Skin epidermis (tissue), 12 donors: ENCODE measurements around the gene CPLX4.
A peak's percentile ranks its signal among the peaks of the same experiment; 100 is the strongest.

Experiments
- H3K27ac ChIP-seq, 21 experiments: fragments of 200-600 bp; sonication (generic) in 11 of 21; one replicate each; pipeline ENCODE4 v1.5.0; 2020; ENCODE audit warnings: mild to moderate bottlenecking in 3 of 21, inconsistent platforms in 2 of 21, moderate library complexity in 2 of 21
- H3K4me3 ChIP-seq, 7 experiments: fragments of 200-600 bp; sonication (generic) in 2 of 7; one replicate each; pipeline ENCODE4 v1.5.0; 2020; ENCODE audit warnings: inconsistent platforms in 2 of 7, mild to moderate bottlenecking in 2 of 7, moderate library complexity in 1 of 7

CPLX4 gene

DNA sequence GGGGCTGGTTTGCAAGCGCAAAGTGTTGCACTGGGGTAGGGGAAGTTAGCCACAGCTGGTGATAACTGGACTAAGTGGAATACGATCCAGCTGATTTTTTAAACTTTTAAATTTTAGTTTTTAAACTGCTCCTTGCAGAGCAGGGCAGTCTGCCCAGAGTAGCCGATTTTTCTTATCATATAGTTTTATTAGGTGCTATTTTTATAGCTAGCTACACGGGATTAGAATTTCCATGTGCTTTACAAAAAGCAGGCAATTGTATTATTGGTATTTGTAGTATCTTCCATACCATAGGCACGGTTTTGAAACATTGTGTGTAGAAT, 9.6 kb downstream of the CPLX4 start:
- no peak overlapping the region for H3K27ac ChIP-seq

DNA sequence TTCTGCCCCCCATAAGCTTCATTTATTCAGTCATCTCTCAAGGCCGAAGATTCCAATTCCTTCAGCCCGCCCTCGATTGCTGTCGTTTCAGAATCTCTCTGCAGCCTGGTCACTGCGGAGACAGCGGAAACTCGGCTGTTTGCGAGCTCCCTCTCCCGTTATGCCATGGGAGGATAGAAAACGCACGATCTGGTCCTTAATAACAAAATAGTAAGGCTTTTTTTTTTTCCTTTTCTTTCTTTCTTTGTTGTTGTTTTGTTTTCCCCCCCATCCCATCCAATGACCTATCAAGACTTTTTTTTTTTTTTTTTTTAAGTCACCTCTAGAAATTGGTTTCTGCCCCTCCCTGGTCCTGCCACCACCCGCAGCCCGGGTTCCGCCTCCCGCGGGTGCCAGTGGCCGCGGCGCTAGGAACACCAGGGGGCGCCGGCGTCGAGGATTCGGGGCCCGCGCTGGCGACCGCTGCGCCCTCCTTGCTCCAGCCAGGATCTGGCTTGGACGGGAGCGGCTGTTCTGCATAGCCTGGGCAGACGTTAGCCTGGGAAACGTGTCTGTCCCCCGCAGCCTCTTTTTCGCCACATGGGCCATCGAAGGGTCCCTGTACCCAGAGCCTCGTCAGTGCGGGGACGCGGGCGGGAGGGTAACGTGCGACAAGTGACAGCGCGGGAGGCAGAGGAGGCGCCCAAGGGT, 10.1 kb downstream of the CPLX4 start:
- H3K4me3 ChIP-seq, result peak overlapping the region in 1 of 7 experiments; percentile 11
- no peak overlapping the region for H3K27ac ChIP-seq

More for the DNA sequence above, 9.6 kb downstream of the CPLX4 start:
- peak overlapping the region in 1 of 7 experiments; percentile 11 for H3K4me3 ChIP-seq

DNA sequence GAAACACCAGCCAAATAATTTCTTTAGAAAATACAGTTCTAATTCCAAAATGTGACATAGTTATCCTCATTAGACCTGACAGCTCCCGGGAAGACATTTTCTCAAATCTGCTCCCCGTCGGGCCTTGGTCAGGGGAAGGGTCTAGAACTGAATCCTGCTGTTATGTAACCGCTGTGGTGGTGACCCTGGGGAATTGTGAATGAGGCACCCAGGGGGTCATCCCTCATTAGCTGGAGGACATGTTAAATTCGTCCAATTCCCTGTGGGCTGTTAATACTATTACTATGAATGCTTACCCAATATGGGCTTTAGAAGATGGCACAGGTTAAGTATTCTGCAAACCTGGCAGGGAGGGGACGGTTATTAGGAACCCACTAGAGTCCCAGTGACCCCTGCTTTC, 11.8 kb downstream of the CPLX4 start:
- Histone ChIP-seq H3K27ac (no peak overlapping the region), H3K4me3 (no peak overlapping the region)

DNA sequence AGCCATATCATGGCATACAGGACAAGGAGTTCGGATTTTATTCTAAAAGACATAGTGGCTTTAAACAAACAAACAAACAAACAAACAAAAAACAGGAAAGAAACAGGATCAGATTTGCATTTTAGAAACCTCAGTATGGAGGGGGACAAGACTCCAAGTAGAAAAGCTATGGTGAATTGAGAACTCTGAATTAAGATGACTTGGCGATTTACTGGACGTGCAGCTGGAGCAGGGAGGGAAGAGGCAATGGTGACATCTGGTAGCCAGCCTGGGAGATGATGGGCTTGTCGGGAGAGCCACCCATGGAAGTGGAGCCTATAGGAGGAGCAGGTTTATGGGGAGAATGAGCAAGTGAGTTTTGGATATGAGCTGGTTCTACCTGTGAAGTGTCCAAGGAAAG, 13.2 kb downstream of the CPLX4 start:
- no peak overlapping the region for H3K4me3 ChIP-seq
- H3K27ac ChIP-seq, result no peak overlapping the region

DNA sequence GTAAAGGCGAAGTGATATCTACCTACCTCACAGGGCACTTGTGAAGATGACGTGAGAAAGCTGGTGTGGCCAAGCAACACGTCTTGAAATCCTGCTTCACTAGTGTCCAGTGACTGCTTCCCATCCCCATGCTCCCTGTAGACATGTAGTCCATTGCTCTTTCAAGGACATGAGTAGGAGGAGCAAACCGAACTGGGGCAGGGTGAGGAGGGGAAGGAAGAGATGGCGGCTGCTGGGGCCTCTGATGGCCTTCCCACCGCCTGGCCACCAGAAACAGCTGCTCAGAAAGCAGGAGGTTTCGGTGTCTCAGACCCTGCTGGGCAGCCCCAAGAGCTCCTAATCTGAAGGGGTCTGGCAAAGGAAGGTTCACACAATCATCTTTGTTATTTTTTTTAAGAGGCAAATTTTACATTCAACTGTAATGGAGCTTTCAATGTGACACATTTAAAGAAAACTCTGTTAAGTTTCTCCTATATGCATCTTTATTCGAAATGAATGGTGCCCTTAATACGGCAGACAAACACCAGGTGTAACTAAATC, 14.7 kb downstream of the CPLX4 start:
- H3K4me3 ChIP-seq, result no peak overlapping the region
- no peak overlapping the region for H3K27ac ChIP-seq

DNA sequence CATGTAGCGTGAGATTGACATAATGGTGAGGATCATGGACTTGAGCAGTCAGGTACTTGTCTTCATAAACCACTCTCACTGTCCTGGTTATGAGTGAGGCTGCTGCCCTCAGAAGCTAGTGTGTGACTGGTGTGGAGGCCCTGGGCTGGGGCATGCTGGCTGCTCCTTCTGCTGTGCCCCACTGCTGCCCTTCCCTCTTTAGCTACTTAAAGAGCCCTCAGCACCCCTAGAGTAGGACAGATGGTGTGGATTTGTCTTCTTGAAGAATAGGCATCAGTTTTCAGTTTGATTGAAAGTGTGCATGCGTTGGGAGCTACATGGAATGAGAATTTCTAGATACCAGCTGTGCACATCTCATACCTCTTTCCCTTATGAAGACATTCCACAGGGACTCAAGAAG, 15.4 kb downstream of the CPLX4 start:
- H3K4me3 ChIP-seq, result no peak overlapping the region
- no peak overlapping the region for H3K27ac ChIP-seq

DNA sequence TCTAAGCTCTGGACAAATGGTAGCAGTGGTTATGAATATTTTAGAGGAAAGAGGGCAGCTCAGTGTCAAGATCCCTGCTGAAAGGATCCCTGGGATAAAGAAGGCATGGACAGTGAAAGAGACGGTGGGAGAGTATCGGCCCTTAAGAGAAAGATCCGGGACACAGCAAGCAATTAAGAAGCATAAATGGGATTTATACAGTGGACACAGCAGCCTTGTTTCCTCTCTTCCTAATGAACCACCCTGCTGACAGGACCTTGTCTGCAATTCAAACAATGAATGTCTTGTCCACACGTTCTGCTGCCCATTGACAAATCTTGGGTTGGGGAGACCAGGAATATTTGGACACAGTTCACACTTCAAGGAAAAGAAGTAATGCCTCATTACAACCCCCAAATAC, 16.5 kb downstream of the CPLX4 start:
- H3K27ac ChIP-seq, result no peak overlapping the region

DNA sequence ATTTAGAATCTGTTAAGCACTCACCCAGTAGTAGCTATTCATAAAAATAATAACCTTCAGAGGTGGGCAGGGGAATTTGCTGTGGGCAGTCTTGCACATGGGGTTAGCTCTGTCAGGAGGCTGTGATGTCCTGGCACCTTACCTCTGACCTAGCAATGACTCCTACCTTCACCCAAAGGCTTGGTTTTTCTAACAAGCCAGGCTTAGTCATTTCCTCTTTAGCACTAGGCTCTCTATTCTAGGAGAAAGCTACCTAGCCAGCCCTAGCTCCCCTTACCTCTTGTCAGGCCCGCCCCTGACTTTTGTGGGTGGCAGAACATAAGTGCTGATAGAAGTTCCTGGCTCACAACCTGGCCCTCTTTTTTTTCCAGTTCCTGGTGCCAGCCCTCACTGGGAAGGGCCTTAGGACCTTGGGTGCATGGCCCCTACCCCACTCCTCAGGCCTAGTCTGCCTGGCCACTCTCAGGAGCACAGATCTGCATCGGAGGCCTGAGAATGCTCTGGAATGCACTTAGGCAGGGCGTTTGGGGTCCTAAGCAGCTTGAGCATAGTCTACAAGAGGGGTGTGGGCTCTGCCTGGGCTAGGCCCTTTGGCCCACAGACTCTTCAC, 17.7 kb downstream of the CPLX4 start:
- H3K4me3 ChIP-seq, result no peak overlapping the region
- H3K27ac ChIP-seq, result no peak overlapping the region

More for the DNA sequence above, 16.5 kb downstream of the CPLX4 start:
- no peak overlapping the region for H3K4me3 ChIP-seq

DNA sequence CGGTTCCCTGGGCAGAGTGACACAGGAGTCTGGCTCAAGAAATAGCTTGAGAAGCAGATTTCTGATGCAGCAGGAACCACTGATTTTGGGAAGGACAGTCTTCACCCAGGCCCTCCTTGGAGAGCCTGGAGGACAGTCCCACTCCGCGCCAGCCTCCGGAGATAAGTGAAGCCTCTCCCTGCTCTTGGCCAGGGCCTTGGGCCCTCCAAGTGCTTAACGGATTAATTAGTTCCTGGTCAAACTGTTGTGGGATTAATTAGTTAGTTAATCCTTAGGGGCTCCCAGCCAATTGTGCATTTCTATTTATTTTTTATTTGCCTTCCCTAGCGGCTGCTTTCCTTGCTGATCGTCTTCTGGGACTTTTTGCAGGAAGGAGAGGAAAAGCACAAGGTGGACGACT, 19.6 kb downstream of the CPLX4 start:
- Histone ChIP-seq H3K27ac (no peak overlapping the region), H3K4me3 (no peak overlapping the region)

DNA sequence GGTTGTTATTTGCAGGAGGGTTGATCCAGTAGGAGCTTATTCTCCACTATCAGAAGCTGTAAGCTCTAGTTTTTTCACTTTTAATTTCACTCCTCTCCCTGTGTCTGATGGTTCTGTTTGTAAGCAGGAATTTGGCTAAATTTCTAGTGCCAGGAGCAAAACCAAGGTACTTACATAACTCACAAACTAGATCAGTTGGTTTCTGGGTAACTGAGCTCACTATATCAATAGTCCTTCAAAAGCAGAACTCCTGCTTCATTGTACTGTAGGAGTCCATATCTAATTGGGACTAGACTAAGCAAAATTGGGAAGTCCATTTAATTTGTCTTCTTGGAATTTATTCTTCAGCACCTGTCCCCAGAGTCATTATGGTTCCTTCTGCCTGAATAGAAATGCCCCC, 25.1 kb downstream of the CPLX4 start:
- no peak overlapping the region for H3K4me3 ChIP-seq
- H3K27ac ChIP-seq, result no peak overlapping the region

DNA sequence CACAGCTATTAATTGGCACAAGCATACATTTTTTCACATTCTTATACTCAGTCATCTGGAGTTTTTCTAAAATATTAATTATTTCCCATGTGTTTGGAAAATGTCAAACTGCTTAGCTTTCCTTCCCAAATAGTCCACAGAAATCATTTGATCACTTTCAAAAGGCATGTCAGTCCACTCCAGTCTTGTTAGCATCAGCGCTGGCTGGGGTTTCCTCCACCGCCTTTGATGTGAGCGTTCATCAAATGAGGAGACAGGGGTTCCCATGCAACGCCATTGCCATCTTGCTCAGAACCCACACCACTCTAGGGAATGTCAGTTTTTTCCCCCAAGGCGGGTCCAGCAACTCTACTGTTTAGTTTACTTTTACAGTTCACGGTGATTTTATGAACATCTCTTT, 32.1 kb downstream of the CPLX4 start:
- H3K27ac ChIP-seq, result no peak overlapping the region
- no peak overlapping the region for H3K4me3 ChIP-seq

DNA sequence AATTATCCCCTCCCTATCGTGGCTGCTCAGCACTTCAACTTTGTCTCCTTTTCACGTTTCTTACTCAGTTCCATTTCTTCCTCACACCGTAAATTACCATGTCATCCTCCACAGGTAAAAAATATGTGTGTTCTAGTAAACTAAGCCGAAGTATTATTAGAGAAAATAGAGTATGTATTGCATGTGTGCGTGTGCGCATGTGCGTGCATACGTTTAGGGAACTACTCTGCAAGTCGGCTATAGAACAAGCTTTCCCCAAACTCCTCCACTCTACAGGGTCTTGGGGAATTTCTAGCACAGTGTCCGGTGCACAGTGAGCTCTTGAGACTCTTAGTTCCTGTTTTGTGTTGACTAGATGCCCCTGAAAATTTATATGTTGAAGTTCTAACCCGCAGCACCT, 36.1 kb downstream of the CPLX4 start:
- no peak overlapping the region for H3K27ac ChIP-seq

DNA sequence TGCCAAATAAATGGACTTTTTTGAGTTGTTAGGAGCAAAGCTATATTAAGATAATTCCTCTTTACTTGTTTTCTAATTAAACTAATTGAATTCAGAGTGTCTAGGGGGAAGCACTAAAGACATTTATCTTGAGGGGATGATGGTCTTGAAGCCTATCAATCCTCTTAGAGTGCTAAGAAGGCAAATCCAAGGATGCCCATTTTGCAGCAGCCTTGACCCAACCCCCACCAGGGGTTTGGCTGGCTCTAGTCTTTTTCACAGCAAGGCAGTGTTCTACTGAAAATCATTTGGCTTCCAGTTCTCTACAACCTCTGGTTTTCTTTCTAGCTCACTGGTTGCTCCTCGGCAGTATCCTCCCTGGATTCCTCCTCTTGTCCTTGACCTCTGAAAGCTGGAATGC, 38.7 kb downstream of the CPLX4 start:
- H3K27ac ChIP-seq, result no peak overlapping the region

More for the DNA sequence above, 36.1 kb downstream of the CPLX4 start:
- H3K4me3 ChIP-seq, result no peak overlapping the region

DNA sequence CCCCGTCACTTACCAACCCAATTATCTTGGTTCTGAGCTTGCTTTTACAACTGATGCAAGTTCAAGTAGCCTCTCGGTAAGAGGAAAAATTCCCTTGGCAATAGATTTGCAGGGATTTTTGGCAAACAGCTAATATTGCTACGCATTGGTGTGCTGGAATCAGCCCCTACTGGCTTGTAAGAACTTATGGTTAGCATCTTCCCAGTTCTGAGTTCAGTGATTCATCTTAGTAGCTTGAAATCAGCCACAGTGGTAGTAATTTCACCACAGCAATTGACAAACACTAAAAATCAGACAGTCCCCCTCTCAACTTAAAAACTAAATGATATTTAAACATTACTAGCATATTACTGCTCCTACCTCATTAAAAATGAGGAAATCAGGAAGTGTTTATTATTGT, 39.3 kb downstream of the CPLX4 start:
- Histone ChIP-seq H3K27ac (no peak overlapping the region), H3K4me3 (no peak overlapping the region)

More for the DNA sequence above, 38.7 kb downstream of the CPLX4 start:
- no peak overlapping the region for H3K4me3 ChIP-seq

DNA sequence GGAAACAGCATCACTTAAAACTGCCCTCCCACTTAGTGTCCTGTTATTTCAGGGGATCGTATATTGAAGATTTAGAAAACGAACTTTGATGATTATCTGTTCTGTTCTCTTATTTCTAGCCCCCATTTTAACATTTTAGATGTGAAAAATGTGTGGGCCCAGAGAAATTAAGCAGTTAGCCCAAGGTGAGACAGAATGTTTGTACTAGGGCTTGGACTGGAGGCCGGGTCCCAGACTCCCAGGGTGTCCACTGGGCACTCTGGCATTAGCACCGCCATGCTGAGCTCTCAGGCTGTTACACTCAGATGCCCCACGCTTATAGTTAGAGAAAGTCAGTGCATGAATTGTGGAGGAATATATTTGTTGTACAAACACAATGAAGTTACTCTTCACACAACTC, 39.7 kb downstream of the CPLX4 start:
- H3K27ac ChIP-seq, result no peak overlapping the region
- no peak overlapping the region for H3K4me3 ChIP-seq

DNA sequence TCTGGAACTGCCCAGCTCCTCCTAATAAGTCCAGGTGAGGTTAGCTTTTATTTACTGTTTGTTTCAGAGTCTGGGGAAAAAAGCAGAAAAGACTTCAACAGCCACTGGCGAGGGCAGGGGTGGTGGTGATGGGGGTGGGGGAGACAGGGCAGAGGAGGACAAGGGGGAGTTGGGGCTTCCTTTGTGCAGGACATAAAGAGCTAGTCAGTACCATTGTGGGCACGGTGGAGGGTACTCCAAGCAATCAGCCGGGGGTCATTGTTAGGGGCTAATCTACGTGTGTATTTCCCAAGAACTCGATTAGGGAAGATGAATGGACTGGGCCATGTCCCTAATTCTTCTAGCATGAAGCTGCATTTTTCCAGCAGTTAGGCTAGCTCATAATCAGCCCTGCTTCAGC, 42.4 kb downstream of the CPLX4 start:
- Histone ChIP-seq H3K4me3 (no peak overlapping the region), H3K27ac (no peak overlapping the region)

DNA sequence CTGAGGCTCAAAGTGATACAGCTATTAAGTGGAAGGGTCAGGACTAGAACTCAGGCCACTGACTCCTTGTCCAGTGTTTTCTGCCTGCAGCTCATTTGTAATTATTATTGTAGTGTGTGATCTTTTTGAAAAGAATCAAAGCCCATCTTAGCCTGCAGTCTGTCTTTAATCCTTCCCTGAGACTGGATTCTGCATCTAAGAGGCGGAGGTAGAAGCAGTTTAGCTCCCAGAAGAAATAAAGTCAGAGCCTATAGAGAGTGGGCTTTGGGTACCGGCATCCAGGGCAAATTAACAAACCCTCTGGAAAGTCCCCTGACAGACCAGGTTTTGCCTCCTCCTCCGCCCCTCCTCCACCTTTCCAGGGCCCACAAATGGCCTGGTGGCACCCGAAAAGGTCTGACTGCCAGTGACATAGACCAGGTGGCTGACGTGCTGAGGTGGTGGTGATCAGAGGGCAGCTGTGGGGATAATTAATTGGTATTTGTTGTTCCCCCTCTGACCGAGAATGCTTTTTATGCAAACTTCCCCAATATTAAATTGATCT, 43.0 kb downstream of the CPLX4 start:
- Histone ChIP-seq H3K4me3 (no peak overlapping the region), H3K27ac (no peak overlapping the region)

DNA sequence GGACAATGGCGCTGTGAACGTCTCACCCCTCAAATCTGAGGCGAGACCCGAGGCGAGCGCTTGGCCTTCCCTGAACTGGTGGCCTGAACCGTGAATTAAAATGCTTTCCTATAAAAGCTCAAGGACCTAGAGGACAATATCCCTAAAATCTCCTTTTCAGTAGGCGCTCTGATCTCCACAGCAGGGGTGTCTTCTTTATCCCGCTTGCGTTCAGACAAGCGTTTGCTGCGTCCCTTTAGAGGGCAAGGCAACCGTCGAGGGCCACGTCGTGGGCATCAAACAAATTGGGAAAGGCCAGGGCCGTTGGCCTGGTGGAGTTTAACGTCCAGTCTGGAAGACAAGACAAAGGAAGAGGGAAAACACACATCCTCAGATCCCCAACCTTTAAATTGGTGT, 43.9 kb downstream of the CPLX4 start:
- no peak overlapping the region for H3K4me3 ChIP-seq
- no peak overlapping the region for H3K27ac ChIP-seq

DNA sequence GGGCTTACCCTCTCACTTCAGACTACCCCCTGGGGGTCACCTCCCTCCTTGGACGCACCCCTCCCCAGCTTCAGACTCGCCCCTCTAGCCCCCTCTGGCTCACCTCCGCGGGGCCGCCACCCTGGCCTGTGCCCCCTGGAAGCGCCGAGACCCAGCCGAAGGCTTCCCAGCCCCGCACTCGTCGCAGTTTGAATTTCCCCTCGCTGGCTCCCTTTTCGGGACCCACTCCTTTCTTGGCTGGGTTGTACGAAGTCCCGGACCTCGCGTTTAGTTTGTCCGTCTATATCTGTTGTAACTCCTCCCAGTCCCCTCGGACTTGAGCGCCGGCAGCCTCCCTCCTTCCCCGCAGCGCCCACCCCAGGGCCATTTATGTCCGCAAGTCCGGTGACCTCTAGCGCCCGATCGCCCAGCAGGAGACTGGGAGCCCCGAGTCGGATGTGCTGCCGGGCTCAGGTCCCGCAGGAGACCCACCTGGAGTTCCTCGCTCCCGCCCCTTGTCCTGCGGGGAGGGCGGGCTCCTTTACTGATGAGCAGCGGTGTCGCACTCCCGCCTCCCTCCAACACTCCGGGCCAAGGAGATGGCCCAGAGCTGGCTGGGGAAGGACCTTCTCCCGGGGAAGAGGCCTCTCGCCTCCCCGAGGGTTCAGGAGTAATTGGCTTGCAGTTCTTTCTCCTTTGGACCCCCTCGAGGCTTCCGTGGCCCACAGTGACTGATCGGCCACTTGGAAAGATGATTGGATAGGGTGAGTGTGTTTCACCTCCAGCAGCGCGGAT, 44.5 kb downstream of the CPLX4 start:
- Histone ChIP-seq H3K27ac (no peak overlapping the region), H3K4me3 (no peak overlapping the region)

DNA sequence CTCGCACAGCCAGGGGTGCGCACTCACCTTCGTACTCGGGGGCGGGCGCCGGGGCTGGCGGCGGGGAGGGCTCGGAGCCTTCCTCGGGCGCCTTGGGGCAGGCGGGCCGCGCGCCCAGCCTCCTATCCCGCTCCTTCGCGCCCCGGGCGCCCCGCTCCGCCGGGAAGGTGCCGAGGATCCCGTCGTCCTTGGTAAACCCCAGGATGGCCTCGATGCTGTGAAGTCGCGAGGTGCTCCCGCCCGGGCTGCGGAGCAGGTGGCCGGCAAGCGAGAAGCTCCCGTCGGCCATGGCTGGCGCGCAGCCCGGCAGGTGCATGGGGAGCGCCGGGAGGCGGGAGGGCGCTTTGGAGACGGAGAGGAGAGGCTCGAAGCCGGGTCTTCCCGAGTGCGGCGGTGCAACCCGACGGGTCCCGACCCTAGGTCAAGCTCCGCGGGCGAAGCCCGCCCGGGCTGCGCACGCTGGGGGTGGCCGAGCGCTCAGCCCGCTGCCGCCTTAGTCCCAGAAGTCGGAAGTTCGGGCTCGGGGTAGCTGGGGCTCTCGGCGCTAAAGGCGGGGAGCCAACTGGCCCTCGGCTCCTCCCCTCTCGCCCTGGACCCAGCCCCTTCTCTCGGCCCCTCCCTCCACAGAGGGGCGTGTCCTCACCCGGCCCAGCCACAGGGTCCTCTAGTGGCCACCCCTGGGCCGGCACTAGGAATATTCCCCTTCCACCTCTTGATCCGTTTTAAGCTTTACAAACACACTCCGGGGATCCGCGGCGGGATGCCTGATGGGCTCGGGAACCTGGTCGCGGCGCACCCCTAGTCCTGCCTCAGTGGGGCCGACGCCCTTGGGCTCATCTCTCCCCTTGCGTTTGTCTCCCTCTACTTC, 45.3 kb downstream of the CPLX4 start, which contains the start of gene RAX:
RAX (minus strand) TSS at position 564 of the 868 bp plus-strand sequence; CDS start at position 316, 248 bp downstream.
- H3K4me3 ChIP-seq, result peak within 1 kb of the TSS in 6 of 7 experiments; percentile 6 to 27 (median 20)
- H3K27ac ChIP-seq, result no peak within 1 kb of the TSS
